HG03060 (cell line): Measurements from ENCODE around the gene CIP2A.
"Not testable (repeated sequence)": the region's sequence is repeated elsewhere in the genome, so short reads cannot be mapped to it uniquely, and the experiment has no call there.

ENCODE experiments used
- ATAC-seq: cut with Tn5 transposase; IDR thresholded peaks from one replicate; pipeline ENCODE4 v1.9.1; 2021; ENCODE audit warnings: low read depth, moderate number of reproducible peaks; ENCODE audit not compliant: unreplicated experiment

Gene CIP2A

GRCh38 chr3:108589081-108589997 is at the start of gene CIP2A, which contains the start of gene DZIP3:
Gene CIP2A (minus strand): TSS chr3:108589438. CDS start chr3:108589375, 63 bp downstream.
Gene DZIP3 (plus strand): TSS chr3:108589722. CDS start chr3:108605407, 15,685 bp downstream.
- peak; percentile 63 for ATAC-seq

GRCh38 chr3:108629974-108630373 is 40.7 kb upstream of the CIP2A start:
- ATAC-seq = no peak

DNA sequence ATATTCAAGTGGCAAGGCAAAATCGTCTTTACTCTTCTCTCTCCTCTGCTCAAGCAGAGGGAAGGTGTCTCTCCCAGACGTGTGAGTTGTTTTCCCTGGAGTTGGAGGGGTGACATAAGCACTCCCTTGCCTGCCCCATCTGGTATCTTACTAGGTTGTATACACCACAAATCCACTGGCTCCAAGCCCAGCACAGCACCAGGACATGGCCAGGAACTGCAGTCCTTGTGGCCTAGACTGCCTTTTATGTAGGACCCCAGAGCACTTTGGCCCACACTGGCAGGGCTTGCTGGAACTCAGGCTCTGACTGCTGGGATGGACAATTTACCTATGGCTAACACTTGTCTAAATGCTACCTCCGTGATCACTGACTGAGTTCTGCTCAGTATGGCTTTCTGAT is 34.3 kb upstream of the CIP2A start:
- no peak for ATAC-seq

- no peak for ATAC-seq
These were observed 31.0 kb upstream of the CIP2A start for GRCh38 chr3:108620250-108620649.

DNA sequence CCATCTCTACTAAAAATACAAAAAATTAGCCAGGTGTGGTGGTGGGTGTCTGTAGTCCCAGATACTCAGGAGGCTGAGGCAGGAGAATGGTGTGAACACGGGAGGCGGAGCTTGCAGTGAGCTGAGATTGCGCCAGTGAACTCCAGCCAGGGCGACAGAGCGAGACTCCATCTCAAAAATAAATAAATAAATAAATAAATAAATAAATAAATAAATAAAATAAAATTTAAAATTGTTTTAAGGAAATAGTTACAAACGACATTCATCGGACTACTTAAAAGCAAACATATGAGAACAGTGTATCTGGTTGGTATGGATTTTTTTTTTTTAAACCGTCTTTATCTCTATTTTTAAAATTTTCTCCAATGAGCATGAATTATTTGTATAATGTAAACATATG is 26.9 kb upstream of the CIP2A start:
- ATAC-seq = not testable (repeated sequence)

DNA sequence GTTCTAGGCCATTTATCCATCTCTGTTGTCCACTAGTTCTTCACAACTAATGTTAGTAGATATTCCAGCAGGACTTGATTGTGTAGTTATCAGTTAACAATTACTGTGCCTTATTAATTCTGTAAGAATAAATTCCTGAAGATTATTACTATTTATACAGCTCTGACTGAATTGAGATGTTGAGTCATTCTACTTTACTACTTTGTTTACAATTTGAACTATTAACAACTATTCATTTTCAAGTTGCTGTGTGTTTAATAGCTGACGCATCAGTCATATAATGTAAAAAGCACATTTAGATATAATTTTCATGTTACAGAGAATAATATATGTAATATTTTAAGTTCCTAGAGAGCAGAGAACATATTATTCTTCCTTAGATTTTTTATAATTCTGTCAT is 21.4 kb upstream of the CIP2A start:
- no peak for ATAC-seq

DNA sequence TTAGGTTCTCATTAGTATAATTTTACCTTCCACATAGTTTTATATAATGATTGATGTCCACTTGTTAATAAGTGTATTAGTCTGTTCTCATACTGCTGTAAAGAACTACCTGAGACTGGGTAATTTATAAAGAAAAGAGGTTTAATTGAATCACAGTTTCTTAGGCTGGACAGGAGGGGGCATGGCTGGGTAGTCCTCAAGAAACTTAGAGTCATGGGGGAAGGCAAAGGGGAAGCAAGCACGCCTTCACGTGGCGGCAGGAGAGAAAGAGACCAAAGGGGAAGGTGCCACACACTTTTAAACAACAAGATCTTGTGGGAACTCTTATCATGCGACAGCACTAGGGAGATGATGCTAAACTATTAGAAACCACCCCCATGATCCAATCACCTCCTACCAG is 19.5 kb upstream of the CIP2A start:
- no peak for ATAC-seq

GRCh38 chr3:108605491-108605890 is 16.3 kb upstream of the CIP2A start:
- ATAC-seq = no peak

DNA sequence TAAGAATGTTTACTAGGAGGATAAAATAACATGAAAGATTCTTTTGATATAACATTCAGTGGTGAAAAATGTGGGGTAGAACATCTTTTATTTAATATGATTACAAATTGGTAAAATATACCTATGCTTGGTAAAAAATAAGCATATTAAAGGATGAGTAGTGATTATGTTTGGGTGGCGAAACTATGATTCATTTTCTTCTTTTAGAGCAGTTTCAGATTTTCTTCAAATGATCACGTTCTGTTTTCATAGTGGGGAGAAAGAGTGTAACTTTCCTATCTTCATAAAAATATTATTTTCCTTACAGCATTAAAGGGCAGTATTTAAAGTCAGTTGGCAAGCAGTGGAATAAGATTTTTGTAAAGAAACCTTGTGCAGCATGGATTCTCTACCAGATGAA is 15.8 kb upstream of the CIP2A start:
- ATAC-seq = no peak

DNA sequence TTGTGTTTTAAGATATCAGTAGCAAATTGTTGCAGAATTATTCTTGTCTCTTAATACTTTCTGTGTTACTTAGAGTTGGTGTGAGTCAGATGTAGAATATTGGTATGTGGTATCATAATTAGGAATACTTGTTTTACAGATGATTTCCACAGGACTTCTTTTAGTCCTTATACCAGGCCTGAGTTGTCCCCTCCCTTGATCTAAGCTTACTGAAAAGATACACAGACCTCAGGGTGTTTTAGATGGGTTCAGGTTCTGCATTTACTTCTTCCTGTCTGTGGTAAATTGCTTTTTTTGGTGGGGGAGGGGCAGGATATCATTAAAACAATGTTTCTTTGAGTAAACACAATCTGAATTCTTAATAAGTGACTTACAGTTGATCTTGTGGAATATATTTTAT is 14.5 kb upstream of the CIP2A start:
- no peak for ATAC-seq

DNA sequence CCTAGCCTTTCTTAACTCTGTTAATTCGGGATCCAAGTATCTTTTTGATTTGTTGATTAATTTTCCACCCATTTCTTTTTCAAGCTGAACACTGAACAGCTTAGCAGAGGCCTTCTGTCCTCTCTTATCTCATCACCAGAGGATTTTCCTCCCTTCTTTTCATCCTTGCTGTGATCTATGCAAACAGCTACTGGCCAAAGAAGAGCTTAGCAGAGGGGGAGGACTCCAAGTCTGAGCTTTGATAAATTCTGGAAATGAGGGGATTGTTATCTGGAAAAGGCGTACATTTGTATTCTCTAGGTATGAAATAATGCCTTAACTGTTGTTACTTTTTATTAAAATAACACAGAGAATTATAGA is 13.7 kb upstream of the CIP2A start:
- ATAC-seq = no peak

DNA sequence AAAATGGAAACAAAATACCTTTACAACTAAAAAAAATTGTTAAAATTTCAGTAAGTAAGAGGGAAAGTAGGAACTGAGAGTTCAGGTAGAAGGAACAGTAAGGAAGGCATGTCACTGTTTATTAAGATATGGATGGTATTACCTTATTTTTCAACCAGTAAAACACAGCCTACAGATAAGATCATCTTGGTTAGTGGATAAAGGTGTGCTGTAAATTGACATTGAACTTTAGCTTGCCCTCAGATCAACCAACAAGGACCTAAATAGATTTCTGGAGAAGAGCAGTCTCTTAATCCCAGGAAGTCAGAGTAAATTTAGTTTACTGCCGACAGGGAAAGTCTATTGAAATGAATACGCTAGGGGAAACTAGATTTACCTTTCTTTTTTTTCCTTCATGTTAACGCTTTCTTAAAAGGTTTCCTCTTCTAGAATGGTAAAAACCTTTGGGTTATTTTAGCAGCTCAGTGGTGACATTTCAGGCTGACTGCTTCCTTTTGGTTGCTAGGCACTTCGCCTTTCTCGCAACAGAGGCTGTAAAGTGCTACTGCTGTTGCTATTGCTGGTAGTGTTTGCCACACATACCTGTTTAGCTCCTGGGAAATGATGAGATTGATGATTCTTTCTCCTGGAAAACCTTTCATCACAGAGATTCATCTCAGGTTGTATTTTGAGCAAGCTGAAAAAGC is 13.2 kb upstream of the CIP2A start:
- ATAC-seq = peak; percentile 65

- no peak for ATAC-seq
These were observed 10.6 kb upstream of the CIP2A start for GRCh38 chr3:108599677-108600409.

DNA sequence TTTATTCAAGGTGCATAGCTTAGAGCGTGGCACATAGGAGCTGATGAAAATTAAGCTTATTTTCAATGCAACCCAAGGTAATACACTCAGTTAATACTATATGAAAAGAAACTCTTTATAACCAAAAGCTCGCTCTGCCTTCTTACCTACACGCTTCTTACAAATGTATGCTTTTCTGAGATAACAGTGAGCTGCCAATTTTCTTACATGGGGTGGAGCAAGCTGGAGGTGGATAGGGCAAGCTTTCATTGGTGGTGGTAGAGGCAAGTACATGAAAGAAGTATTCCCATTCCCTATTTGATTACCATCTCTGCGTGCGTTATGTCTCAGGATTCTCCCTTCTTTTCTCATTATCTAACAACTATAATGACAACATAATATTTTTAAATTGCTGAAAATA is 9.1 kb upstream of the CIP2A start:
- ATAC-seq = no peak

GRCh38 chr3:108595321-108595720 is 6.1 kb upstream of the CIP2A start:
- no peak for ATAC-seq

- no peak for ATAC-seq
These were observed 1.2 kb upstream of the CIP2A start for GRCh38 chr3:108590460-108590859.

GRCh38 chr3:108589998-108590323 is 723 bp upstream of the CIP2A start:
- ATAC-seq = no peak

DNA sequence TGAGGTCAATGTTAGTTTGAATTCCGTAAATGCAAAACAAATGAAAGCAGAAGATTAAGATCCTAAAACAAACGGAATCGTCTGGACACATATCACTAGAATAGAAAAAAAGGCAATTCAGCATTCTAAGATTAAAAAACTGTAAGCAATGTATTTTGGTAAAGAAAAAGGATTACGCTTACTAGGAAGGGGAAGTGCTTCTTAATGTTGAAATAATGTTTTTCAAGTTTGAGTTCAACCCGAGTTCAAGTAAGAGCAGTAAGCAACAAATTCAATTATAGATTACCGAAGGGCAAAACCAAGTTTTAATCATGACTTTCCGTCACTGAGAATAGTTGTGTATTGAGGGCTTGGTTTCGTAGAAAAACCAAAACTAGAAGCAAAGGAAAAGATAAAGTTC is 637 bp downstream of the CIP2A start:
- ATAC-seq = no peak

- no peak for ATAC-seq
These were observed 11.2 kb downstream of the CIP2A start for GRCh38 chr3:108578064-108578463.

- ATAC-seq = no peak
These were observed 19.9 kb downstream of the CIP2A start for GRCh38 chr3:108569336-108569735.

GRCh38 chr3:108566599-108566998 is 22.6 kb downstream of the CIP2A start:
- ATAC-seq = no peak
